CD14-positive monocyte (primary cell): Measurements from ENCODE around the gene ZWILCH. TPM values are rescaled to one million over a fixed set of nuclear protein-coding genes. Genes with fewer than 3 reads are reported as not detected.
A peak's percentile ranks its signal among the peaks of the same experiment; 100 is the strongest.

Source experiments
- DNase-seq, 3 donors: peaks; one replicate each; pipeline ENCODE4 v3.0.0-alpha.2; 2011 to 2022
- H2AFZ ChIP-seq: 2 replicates; pipeline ENCODE4 v1.6.0; 2012; ENCODE audit warnings: mild to moderate bottlenecking, low read depth, low read length, inconsistent platforms; ENCODE audit not compliant: insufficient read depth, poor library complexity, severe bottlenecking
- H3K27ac ChIP-seq, 2 donors: 1 replicate in 1 of 2; 2 replicates in 1 of 2; pipeline ENCODE4 v1.5.1; 2012 to 2013; ENCODE audit warnings: low read length in 2 of 2, control low read depth in 1 of 2, inconsistent platforms in 1 of 2, low read depth in 1 of 2, mild to moderate bottlenecking in 1 of 2
- H3K27me3 ChIP-seq, 2 donors: one replicate each; pipeline versions ENCODE4 v1.6.0 to v1.6.1; 2011 to 2013; ENCODE audit warnings: low read length in 2 of 2; ENCODE audit not compliant: control insufficient read depth in 2 of 2, insufficient read depth in 2 of 2
- H3K36me3 ChIP-seq, 2 donors: replicated peaks in 1 of 2; 1 replicate in 1 of 2; 2 replicates in 1 of 2; pipeline versions ENCODE4 v1.5.1 to v1.6.1; 2012 to 2013; ENCODE audit warnings: low read length in 2 of 2, control low read depth in 1 of 2, inconsistent platforms in 1 of 2, mild to moderate bottlenecking in 1 of 2; ENCODE audit not compliant: insufficient read depth in 2 of 2, control insufficient read depth in 1 of 2
- H3K4me1 ChIP-seq, 2 donors: 1 replicate in 1 of 2; 2 replicates in 1 of 2; pipeline versions ENCODE4 v1.5.1 to v1.6.1; 2012 to 2013; ENCODE audit warnings: low read length in 2 of 2, control low read depth in 1 of 2, inconsistent platforms in 1 of 2, mild to moderate bottlenecking in 1 of 2, moderate library complexity in 1 of 2; ENCODE audit not compliant: insufficient read depth in 2 of 2, control insufficient read depth in 1 of 2
- H3K4me2 ChIP-seq: replicated peaks from 2 replicates; pipeline ENCODE3; 2012; ENCODE audit warnings: low read length, moderate library complexity, mild to moderate bottlenecking; ENCODE audit not compliant: poor library complexity, severe bottlenecking; ENCODE audit errors: extremely low read depth
- H3K4me3 ChIP-seq, 3 experiments: fragments of 200-600 bp in 1 of 3; sonication (generic) in 1 of 3; replicated peaks in 1 of 3; 1 replicate in 2 of 3; 2 replicates in 1 of 3; pipeline ENCODE4 v1.5.1; 2011 to 2013; ENCODE audit warnings: low read length in 3 of 3, mild to moderate bottlenecking in 3 of 3, control low read depth in 2 of 3, low read depth in 2 of 3, inconsistent platforms in 1 of 3, moderate library complexity in 1 of 3
- H3K79me2 ChIP-seq: 2 replicates; pipeline ENCODE4 v1.6.0; 2012; ENCODE audit warnings: mild to moderate bottlenecking, control low read depth, inconsistent platforms, low read length, moderate library complexity; ENCODE audit not compliant: insufficient read depth
- H3K9ac ChIP-seq: 2 replicates; pipeline ENCODE4 v1.6.0; 2017; ENCODE audit warnings: low read length, mild to moderate bottlenecking; ENCODE audit not compliant: insufficient read depth, poor library complexity, severe bottlenecking
- H3K9me3 ChIP-seq, 2 donors: replicated peaks in 1 of 2; 1 replicate in 1 of 2; 2 replicates in 1 of 2; pipeline versions ENCODE4 v1.5.1 to v1.6.1; 2012 to 2013; ENCODE audit warnings: low read length in 2 of 2, control low read depth in 1 of 2; ENCODE audit not compliant: control insufficient read depth in 1 of 2, insufficient read depth in 1 of 2
- H4K20me1 ChIP-seq: 2 replicates; pipeline ENCODE4 v1.6.0; 2012; ENCODE audit warnings: mild to moderate bottlenecking, low read length, control low read depth, moderate library complexity; ENCODE audit not compliant: insufficient read depth
- H3K27ac Mint-ChIP-seq, 7 donors: one replicate each; pipeline ENCODE4 v1.8.0; 2020; ENCODE audit warnings: mild to moderate bottlenecking in 7 of 7, mixed read lengths in 7 of 7, moderate library complexity in 6 of 7, inconsistent platforms in 2 of 7
- H3K27me3 Mint-ChIP-seq, 3 donors: one replicate each; pipeline ENCODE4 v1.8.0; 2021 to 2022; ENCODE audit warnings: low read depth in 3 of 3, mild to moderate bottlenecking in 3 of 3, mixed read lengths in 3 of 3, moderate library complexity in 3 of 3, inconsistent platforms in 1 of 3
- H3K36me3 Mint-ChIP-seq, 2 donors: one replicate each; pipeline ENCODE4 v1.8.0; 2020; ENCODE audit warnings: mixed read lengths in 2 of 2, inconsistent platforms in 1 of 2, mild to moderate bottlenecking in 1 of 2
- H3K4me1 Mint-ChIP-seq: one replicate; pipeline ENCODE4 v1.8.0; 2020; ENCODE audit warnings: mild to moderate bottlenecking, mixed read lengths
- H3K4me3 Mint-ChIP-seq, 2 donors: one replicate each; pipeline ENCODE4 v1.8.0; 2020; ENCODE audit warnings: mild to moderate bottlenecking in 2 of 2, mixed read lengths in 2 of 2, moderate library complexity in 1 of 2
- H3K9me3 Mint-ChIP-seq, 7 donors: one replicate each; pipeline ENCODE4 v1.8.0; 2020 to 2022; ENCODE audit warnings: mixed read lengths in 7 of 7, mild to moderate bottlenecking in 6 of 7, moderate library complexity in 6 of 7, inconsistent platforms in 2 of 7
- CTCF ChIP-seq: fragments of 200-600 bp; IDR thresholded peaks from one replicate; pipeline ENCODE4 v1.8.0; 2022; ENCODE audit warnings: antibody characterized with exemption, mild to moderate bottlenecking
- WGBS: methylation state at CpG from one replicate; pipeline ENCODE4 v1.1.5; 2013; ENCODE audit warnings: missing lambda C conversion rate; ENCODE audit not compliant: insufficient coverage; 5-methylcytosine and 5-hydroxymethylcytosine counted together
- intact Hi-C, 2 donors: fragments of 100-400 bp; cut with micrococcal nuclease; formaldehyde crosslinking; loops; one replicate each; pipeline versions ENCODE4 v1.15.0 to v1.15.1; 2023
- polyA plus RNA-seq, 3 donors: library from polyadenylated mRNA; depleted of rRNA in 1 of 3; unstranded in 2 of 3; stranded (reverse) in 1 of 3; fragments of 300-500 nt in 2 of 3; fragments of >200 nt in 1 of 3; fragmentation: Illumina TruSeq in 2 of 3; gene quantifications; 1 replicate in 2 of 3; 2 replicates in 1 of 3; pipeline ENCODE4 v1.2.3, GENCODE V29; 2012 to 2021

ZWILCH gene
- polyA plus RNA-seq, 3 donors = 1.4 to 3.1 (median 2.4) TPM

GRCh38 chr15:66594344-66594743, 89.2 kb downstream of the ZWILCH start:
- H3K27ac ChIP-seq = no peak overlapping the region
- intact Hi-C loops = no loop called here
- DNase-seq = no peak
- H3K27me3 ChIP-seq = no peaks in the 10 kb centered on the region
- Mint-ChIP-seq H3K36me3 (no peaks in the 10 kb centered on the region), H3K4me3 (no peak overlapping the region), H3K9me3 (no peaks in the 10 kb centered on the region), H3K4me1 (peaks cover 6% of the 10 kb centered on the region), H3K27me3 (peaks cover 0 to 3% (median 3%) of the 10 kb centered on the region in 3 donors), H3K27ac (peak overlapping the region in 1 of 7 donors; percentile 7)
- no peaks in the 10 kb centered on the region for H3K79me2 ChIP-seq
- no peaks in the 10 kb centered on the region for H3K9me3 ChIP-seq
- no peak for TF ChIP-seq CTCF
- no peak overlapping the region for H3K9ac ChIP-seq
- no peak overlapping the region for H3K4me2 ChIP-seq
- H2AFZ ChIP-seq = no peak overlapping the region
- no peaks in the 10 kb centered on the region for H4K20me1 ChIP-seq
- no peaks in the 10 kb centered on the region for H3K4me1 ChIP-seq
- no peak overlapping the region for H3K4me3 ChIP-seq
- H3K36me3 ChIP-seq = no peaks in the 10 kb centered on the region
- whole genome bisulfite sequencing = 90% methylated on average over 10 of the region's 10 CpGs

GRCh38 chr15:66594836-66595235, 89.7 kb downstream of the ZWILCH start:
- intact Hi-C loops = no loop called here
- H3K4me3 ChIP-seq = no peak overlapping the region
- no peaks in the 10 kb centered on the region for H3K79me2 ChIP-seq
- H3K36me3 ChIP-seq = no peaks in the 10 kb centered on the region
- H3K27me3 Mint-ChIP-seq = peaks cover 0 to 4% (median 3%) of the 10 kb centered on the region in 3 donors
- peaks cover 6% of the 10 kb centered on the region for H3K4me1 Mint-ChIP-seq
- H3K9me3 ChIP-seq = no peaks in the 10 kb centered on the region
- no peak overlapping the region for H3K9ac ChIP-seq
- H3K4me1 ChIP-seq = no peaks in the 10 kb centered on the region
- no peak overlapping the region for H3K27ac ChIP-seq
- H4K20me1 ChIP-seq = no peaks in the 10 kb centered on the region
- H3K27ac Mint-ChIP-seq = no peak overlapping the region
- DNase-seq = no peak
- 71% methylated on average over 1 of the region's 5 CpGs for WGBS
- H3K36me3 Mint-ChIP-seq = no peaks in the 10 kb centered on the region
- no peaks in the 10 kb centered on the region for H3K9me3 Mint-ChIP-seq
- no peak overlapping the region for H3K4me2 ChIP-seq
- H3K27me3 ChIP-seq = no peaks in the 10 kb centered on the region
- TF ChIP-seq CTCF = no peak
- no peak overlapping the region for H3K4me3 Mint-ChIP-seq
- H2AFZ ChIP-seq = no peak overlapping the region
